Measurements from ENCODE around the gene APAF1.

APAF1 gene

DNA sequence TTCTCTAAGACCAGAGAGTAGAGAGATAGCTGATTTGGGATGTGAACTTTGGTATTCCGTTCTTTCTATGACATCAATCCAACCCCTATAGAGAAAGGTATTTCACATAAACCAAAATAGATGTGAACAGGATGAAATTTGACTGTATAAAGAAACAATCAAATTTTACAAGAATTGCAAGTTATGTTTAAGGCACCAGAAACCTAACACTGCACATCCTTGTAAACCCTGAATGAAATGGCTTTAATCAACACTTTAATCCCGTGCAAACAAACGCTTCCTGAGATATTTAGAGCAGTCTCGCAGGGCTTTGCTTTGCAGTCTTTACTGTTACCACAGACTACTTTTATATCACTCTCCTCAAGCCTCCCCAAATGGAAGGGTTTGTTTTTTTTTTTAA is 125.1 kb downstream of the APAF1 start:
- H3K4me3 ChIP-seq (ENCODE audit: low read depth, low read length) = no peak overlapping the region
- DNase-seq (ENCODE audit: low read depth) = no peak
- TF ChIP-seq, protein P1, sequence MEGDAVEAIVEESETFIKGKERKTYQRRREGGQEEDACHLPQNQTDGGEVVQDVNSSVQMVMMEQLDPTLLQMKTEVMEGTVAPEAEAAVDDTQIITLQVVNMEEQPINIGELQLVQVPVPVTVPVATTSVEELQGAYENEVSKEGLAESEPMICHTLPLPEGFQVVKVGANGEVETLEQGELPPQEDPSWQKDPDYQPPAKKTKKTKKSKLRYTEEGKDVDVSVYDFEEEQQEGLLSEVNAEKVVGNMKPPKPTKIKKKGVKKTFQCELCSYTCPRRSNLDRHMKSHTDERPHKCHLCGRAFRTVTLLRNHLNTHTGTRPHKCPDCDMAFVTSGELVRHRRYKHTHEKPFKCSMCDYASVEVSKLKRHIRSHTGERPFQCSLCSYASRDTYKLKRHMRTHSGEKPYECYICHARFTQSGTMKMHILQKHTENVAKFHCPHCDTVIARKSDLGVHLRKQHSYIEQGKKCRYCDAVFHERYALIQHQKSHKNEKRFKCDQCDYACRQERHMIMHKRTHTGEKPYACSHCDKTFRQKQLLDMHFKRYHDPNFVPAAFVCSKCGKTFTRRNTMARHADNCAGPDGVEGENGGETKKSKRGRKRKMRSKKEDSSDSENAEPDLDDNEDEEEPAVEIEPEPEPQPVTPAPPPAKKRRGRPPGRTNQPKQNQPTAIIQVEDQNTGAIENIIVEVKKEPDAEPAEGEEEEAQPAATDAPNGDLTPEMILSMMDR (IDR thresholded peaks at IDR 0.05; ENCODE audit: insufficient read depth, low read depth, low read length, missing control alignments) = no peak

GRCh38 chr12:98771811-98772752 is 127.0 kb downstream of the APAF1 start:
- TF ChIP-seq, protein P1 (IDR thresholded peaks at IDR 0.05; ENCODE audit: insufficient read depth, low read depth, low read length, missing control alignments) = no peak

DNA sequence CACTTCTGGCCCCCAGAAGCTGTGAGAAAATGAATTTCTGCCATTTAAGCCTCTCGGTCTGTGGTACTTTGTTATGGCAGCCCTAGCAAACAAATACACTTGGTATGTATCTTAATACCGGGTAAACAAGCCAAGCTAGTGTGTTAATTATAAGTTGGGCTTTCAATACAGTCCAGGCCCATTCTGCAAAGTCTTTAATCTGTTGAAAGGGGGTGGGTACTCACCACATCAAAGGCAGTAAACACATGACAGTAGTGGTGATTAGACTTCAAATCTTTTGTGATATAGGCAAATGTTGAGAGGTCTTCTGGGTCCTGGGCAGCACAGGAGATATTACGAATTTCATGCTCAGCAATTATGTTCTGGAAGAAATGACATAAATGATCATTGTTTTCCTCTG is 127.7 kb downstream of the APAF1 start:
- TF ChIP-seq, protein P1 (IDR thresholded peaks at IDR 0.05; ENCODE audit: insufficient read depth, low read depth, low read length, missing control alignments) = no peak
- no peak for DNase-seq (ENCODE audit: low read depth)
- H3K4me3 ChIP-seq (ENCODE audit: low read depth, low read length) = no peak overlapping the region

More at GRCh38 chr12:98771811-98772752, 127.0 kb downstream of the APAF1 start:
- no peak for DNase-seq (ENCODE audit: low read depth)
- no peak overlapping the region for H3K4me3 ChIP-seq (ENCODE audit: low read depth, low read length)

GRCh38 chr12:98780261-98780660 is 135.2 kb downstream of the APAF1 start:
- no peak overlapping the region for H3K4me3 ChIP-seq (ENCODE audit: low read depth, low read length)
- DNase-seq (ENCODE audit: low read depth) = no peak
- TF ChIP-seq, protein P1 (IDR thresholded peaks at IDR 0.05; ENCODE audit: insufficient read depth, low read depth, low read length, missing control alignments) = no peak

GRCh38 chr12:98783420-98783819 is 138.3 kb downstream of the APAF1 start:
- no peak for DNase-seq (ENCODE audit: low read depth)
- TF ChIP-seq, protein P1 (IDR thresholded peaks at IDR 0.05; ENCODE audit: insufficient read depth, low read depth, low read length, missing control alignments) = no peak
- H3K4me3 ChIP-seq (ENCODE audit: low read depth, low read length) = no peak overlapping the region
